RCC 7860 (cell line): ENCODE results near the gene PIAS3.

Source experiments
- DNase-seq: peaks from one replicate; pipeline ENCODE4 v3.0.0-alpha.2; 2015; ENCODE audit warnings: low spot score
- FAIRE-seq: peaks from 2 replicates; lab custom pipeline; 2012; peaks lifted over from hg19 to GRCh38; lab: Jason Lieb, UNC

The PIAS3 gene

GRCh38 chr1:145858901-145859490 is at the start of gene PIAS3:
Gene PIAS3 (minus strand): TSS chr1:145859081. CDS start chr1:145858990, 91 bp downstream.
- DNase-seq: peak; percentile 82
- FAIRE-seq: peak; percentile 28

- no peak for FAIRE-seq
- DNase-seq: no peak
Observed at GRCh38 chr1:145908653-145909052, 49.8 kb upstream of the PIAS3 start.

DNA sequence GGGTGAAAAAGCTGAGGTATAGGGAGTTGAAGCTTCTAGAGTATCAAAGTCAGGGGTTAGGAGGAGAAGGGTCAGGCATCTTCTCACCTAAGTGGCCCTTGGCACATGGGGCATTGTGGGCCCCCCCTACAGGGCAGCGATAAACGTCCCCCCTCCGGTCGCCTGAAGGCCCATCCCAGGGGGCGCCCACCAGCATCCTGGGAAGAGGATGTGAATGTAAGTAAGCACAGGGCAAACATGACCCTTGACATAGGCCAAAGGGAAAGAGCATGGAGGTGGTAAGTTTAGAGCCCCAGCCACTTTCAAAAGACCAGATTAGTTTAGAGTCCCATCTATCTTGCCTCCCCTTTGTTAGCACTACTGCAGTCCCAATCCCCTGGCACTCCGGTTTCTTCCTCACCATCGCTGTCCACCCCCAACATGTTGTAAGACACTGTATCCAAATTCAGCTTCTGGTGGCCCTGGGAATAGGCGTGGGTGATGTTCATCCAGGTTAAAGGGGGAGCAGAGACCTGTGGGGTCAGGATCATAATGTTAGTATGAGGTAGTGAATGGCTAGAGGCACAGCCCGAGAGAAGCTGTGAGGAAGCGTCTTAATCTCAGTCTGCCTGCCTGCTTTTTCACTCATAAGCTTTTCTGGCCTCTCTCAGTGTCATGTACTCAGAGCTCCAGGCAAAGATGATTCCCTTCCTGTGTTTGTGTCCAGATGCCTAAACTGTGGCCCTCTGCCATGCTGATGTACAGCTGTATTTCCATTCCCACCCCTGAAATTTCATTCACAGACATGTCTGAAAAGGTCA is 48.3 kb upstream of the PIAS3 start:
- FAIRE-seq (no peak), DNase-seq (no peak)

GRCh38 chr1:145901312-145902021 is 42.6 kb upstream of the PIAS3 start:
- DNase-seq (no peak), FAIRE-seq (no peak)

- DNase-seq (no peak), FAIRE-seq (no peak)
Observed at GRCh38 chr1:145898756-145899155, 39.9 kb upstream of the PIAS3 start.

GRCh38 chr1:145897969-145898368 is 39.1 kb upstream of the PIAS3 start:
- FAIRE-seq: no peak
- DNase-seq: no peak

DNA sequence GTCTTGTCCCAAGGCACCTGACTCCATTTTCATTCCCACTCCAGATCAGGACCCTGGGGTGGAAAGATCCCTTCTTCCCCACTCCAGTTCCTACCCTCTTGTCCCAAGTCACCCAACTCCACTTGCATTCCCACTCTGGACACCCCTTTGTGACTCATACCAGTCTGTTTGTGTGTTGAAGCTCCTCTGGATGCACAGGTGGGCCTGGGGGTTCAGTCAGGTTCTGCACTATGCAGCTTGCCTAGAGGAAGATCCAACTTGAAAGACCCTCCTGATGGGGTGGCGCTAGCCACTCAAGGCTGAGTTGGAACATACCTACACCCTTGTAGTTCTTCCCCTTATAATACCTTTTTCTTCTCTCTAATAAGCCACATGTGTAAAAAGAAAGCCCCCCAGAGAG is 36.6 kb upstream of the PIAS3 start:
- DNase-seq: no peak
- FAIRE-seq: no peak

GRCh38 chr1:145893306-145894055 is 34.6 kb upstream of the PIAS3 start:
- DNase-seq: no peak
- FAIRE-seq: no peak

GRCh38 chr1:145892486-145893087 is 33.7 kb upstream of the PIAS3 start:
- no peak for FAIRE-seq
- no peak for DNase-seq

GRCh38 chr1:145891587-145892485 is 33.0 kb upstream of the PIAS3 start:
- peak; percentile 100 for DNase-seq
- peak; percentile 96 for FAIRE-seq

DNA sequence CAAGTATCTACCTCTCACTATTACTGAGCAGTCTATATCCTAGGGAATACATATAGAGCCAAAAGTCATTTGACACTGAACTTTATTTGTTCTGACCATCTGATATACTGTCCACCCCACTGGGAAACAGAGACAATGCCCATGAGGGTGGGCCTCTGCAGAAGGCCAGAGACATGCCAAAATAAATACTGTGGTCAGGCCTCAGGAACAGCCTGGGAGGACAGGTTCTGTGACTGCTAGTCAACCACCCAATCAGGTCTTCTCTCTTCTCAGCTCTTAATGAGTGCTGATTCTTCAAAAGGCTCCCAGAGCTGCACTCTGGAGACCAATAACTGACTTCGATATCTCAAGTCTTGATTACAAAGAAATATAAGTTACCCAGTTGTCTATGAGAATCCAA is 32.3 kb upstream of the PIAS3 start:
- FAIRE-seq (no peak), DNase-seq (no peak)

DNA sequence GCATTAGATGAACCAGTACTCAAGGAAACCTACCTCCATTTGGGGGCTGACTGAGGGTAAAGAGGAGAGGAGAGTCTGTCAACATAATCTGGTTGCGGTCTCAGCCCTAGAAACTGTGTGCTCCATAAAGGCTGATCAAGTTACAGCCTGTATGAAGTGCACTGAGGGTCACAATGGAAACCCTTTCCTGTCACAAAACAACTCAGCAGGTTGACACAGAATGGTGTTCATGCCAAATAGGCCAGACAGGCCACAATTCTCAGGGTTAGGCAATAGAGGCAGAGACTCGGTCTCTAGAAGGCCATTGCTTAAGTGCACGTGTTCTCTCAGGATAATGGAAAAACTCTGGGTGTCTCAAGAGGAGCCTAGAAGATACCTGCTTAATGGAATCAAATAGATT is 30.8 kb upstream of the PIAS3 start:
- no peak for DNase-seq
- no peak for FAIRE-seq

GRCh38 chr1:145887631-145888030 is 28.8 kb upstream of the PIAS3 start:
- peak; percentile 73 for DNase-seq
- peak; percentile 85 for FAIRE-seq

GRCh38 chr1:145886816-145887215 is 27.9 kb upstream of the PIAS3 start:
- DNase-seq: no peak

GRCh38 chr1:145886390-145886789 is 27.5 kb upstream of the PIAS3 start:
- no peak for FAIRE-seq
- DNase-seq: no peak

More at GRCh38 chr1:145886816-145887215, 27.9 kb upstream of the PIAS3 start:
- no peak for FAIRE-seq

DNA sequence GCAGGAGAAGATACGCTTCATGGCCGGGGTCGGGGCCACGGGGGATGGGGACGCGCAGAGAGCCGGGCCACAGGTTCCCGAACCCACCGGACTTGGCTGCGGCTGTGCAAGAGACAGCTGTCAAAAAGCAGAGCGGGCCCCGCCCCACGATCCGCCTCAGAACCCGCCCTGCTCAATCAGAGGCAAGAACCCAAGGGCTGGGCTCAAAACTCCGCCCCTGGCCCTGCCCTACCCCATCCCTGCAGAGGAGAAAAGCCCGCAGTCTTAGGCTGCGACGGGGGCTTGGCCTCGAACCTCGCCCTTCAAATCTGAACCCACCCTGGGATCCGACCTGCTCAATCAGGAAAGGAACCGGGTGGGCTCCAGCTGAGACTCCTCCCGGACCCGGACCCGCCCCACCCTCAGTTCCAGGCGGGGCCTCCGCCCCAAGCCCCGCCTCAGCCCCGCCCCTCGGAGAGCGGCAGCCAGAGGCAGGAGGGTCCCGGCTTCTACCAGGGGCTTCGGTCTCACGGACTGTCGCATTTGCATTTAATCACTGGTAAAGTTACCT is 26.9 kb upstream of the PIAS3 start, which contains the start of gene ANKRD35:
ANKRD35 (minus strand) TSS at position 129 of the 550 bp plus-strand sequence; CDS start at position 21, 108 bp downstream.
- no peak for DNase-seq
- FAIRE-seq: no peak

- DNase-seq (no peak), FAIRE-seq (no peak)
Observed at GRCh38 chr1:145884675-145885074, 25.8 kb upstream of the PIAS3 start.

DNA sequence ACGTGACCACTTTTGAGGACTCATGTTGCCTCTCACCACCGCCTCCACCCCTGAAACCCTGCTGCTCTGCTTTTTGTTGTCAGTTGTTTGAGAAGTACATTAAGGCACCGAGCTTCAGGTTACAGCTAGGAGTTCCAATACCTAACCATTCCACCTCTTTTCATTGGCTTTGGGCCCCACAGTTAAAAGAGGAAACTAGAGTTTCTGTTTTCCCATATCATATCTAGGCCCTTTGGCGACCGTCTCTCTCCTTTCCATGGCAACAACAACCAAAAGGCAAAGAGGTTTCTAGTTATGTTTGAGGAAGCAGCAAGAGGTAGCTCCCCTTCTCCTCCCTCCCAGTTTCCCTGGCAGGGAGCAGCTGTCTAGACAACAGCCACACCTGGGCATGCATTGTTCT is 20.9 kb upstream of the PIAS3 start:
- DNase-seq (no peak), FAIRE-seq (no peak)

DNA sequence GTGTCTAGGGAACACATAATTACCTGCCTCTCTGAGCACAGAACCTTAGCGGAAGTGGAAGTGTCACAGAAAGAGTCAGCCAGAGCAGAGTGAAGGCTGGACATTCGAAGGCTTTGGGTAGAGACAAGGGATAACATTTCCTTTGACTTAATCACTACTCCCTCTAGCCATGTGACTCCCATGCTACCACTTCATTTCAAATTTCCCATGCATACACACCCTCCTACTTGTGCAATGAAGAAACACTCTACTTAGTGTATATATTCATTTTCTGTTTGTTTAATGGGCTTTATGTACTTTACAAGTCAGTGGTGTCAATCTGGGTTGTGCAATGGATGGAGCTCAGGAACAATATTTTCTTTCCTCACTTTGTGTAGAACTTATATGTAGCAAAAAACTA is 19.8 kb upstream of the PIAS3 start:
- no peak for DNase-seq
- FAIRE-seq: no peak
